GM21825 (cell line): Measurements from ENCODE around the gene FGB.
"Not testable (repeated sequence)": the region's sequence is repeated elsewhere in the genome, so short reads cannot be mapped to it uniquely, and the experiment has no call there.

Experiments used
- ATAC-seq: cut with Tn5 transposase; IDR thresholded peaks from one replicate; pipeline ENCODE4 v1.9.1; 2021; ENCODE audit warnings: mild to moderate bottlenecking, moderate library complexity; ENCODE audit not compliant: unreplicated experiment

Gene FGB

GRCh38 chr4:154594343-154594742 is 31.5 kb downstream of the FGB start:
- not testable (repeated sequence) for ATAC-seq

GRCh38 chr4:154595807-154596206 is 33.0 kb downstream of the FGB start:
- no peak for ATAC-seq

GRCh38 chr4:154597281-154597680 is 34.5 kb downstream of the FGB start:
- not testable (repeated sequence) for ATAC-seq

- no peak for ATAC-seq
These were observed 35.3 kb downstream of the FGB start for GRCh38 chr4:154597798-154598774.

GRCh38 chr4:154602404-154603020 is 39.7 kb downstream of the FGB start:
- ATAC-seq: no peak

GRCh38 chr4:154603033-154603943 is 40.5 kb downstream of the FGB start:
- ATAC-seq: no peak

GRCh38 chr4:154604696-154605200 is 41.9 kb downstream of the FGB start:
- ATAC-seq: no peak

GRCh38 chr4:154606728-154607723 is 44.2 kb downstream of the FGB start:
- ATAC-seq: no peak

- ATAC-seq: no peak
These were observed 45.8 kb downstream of the FGB start for GRCh38 chr4:154608361-154609252.

- no peak for ATAC-seq
These were observed 46.7 kb downstream of the FGB start for GRCh38 chr4:154609532-154609931.

GRCh38 chr4:154610582-154610981 is 47.8 kb downstream of the FGB start:
- ATAC-seq: no peak

- ATAC-seq: no peak
These were observed 49.0 kb downstream of the FGB start for GRCh38 chr4:154611833-154612232.

GRCh38 chr4:154612472-154613414 is 49.9 kb downstream of the FGB start, which contains the start of gene FGG:
TSS of gene FGG (minus strand) at chr4:154612656. CDS start at chr4:154612609, 47 bp downstream.
- ATAC-seq: no peak

GRCh38 chr4:154614306-154614705 is 51.5 kb downstream of the FGB start:
- no peak for ATAC-seq

- ATAC-seq: no peak
These were observed 52.4 kb downstream of the FGB start for GRCh38 chr4:154615211-154615610.

- no peak for ATAC-seq
These were observed 53.5 kb downstream of the FGB start for GRCh38 chr4:154616287-154616686.

GRCh38 chr4:154616731-154617130 is 53.9 kb downstream of the FGB start:
- peak; percentile 94 for ATAC-seq
